Heart left ventricle (tissue), 16 donors: Measurements from ENCODE around the gene ATP11C. TPM values are rescaled to one million over a fixed set of nuclear protein-coding genes. Genes with fewer than 3 reads are reported as not detected.

Experiments used
- ATAC-seq, 4 donors: fragments of 200-7000 bp; cut with Tn5 transposase; one replicate each; pipeline ENCODE4 v1.9.1; 2020 to 2022; ENCODE audit warnings: moderate library complexity in 4 of 4, mild to moderate bottlenecking in 3 of 4, moderate number of reproducible peaks in 1 of 4
- DNase-seq, 5 donors: peaks; one replicate each; pipeline ENCODE4 v3.0.0-alpha.2; 2020
- H3K27ac ChIP-seq, 12 donors: fragments of 200-600 bp; sonication (generic) in 4 of 12; one replicate each; pipeline versions ENCODE4 v1.5.0 to v1.8.0; 2016 to 2022; ENCODE audit warnings: mild to moderate bottlenecking in 2 of 12
- H3K27me3 ChIP-seq, 9 donors: fragments of 200-600 bp; sonication (generic) in 2 of 9; one replicate each; pipeline versions ENCODE4 v1.5.1 to v1.8.0; 2016 to 2022; ENCODE audit warnings: mild to moderate bottlenecking in 3 of 9
- H3K36me3 ChIP-seq, 9 donors: fragments of 200-600 bp; sonication (generic) in 2 of 9; one replicate each; pipeline versions ENCODE4 v1.5.0 to v1.8.0; 2018 to 2022; ENCODE audit warnings: mild to moderate bottlenecking in 2 of 9
- H3K4me1 ChIP-seq, 12 donors: fragments of 200-600 bp; sonication (generic) in 4 of 12; one replicate each; pipeline versions ENCODE4 v1.5.0 to v1.8.0; 2016 to 2022; ENCODE audit warnings: mild to moderate bottlenecking in 3 of 12
- H3K4me3 ChIP-seq, 12 donors: fragments of 200-600 bp; sonication (generic) in 4 of 12; one replicate each; pipeline versions ENCODE4 v1.5.0 to v1.8.0; 2017 to 2022; ENCODE audit warnings: mild to moderate bottlenecking in 9 of 12, moderate library complexity in 4 of 12
- H3K9me3 ChIP-seq, 12 donors: fragments of 200-600 bp; sonication (generic) in 4 of 12; one replicate each; pipeline versions ENCODE4 v1.5.0 to v1.8.0; 2016 to 2022; ENCODE audit warnings: mild to moderate bottlenecking in 1 of 12
- CTCF ChIP-seq, 12 donors: fragments of 200-600 bp; sonication (generic) in 4 of 12; IDR thresholded peaks; one replicate each; pipeline versions ENCODE4 v1.5.0 to v1.8.0; 2018 to 2022; ENCODE audit warnings: antibody characterized with exemption in 12 of 12, mild to moderate bottlenecking in 5 of 12
- POLR2A ChIP-seq, 2 donors: fragments of 450-650 bp; IDR thresholded peaks; one replicate each; pipeline ENCODE4 v1.6.1; 2017; ENCODE audit warnings: antibody characterized with exemption in 2 of 2, mild to moderate bottlenecking in 2 of 2, moderate library complexity in 2 of 2
- WGBS, 4 donors: extraction: QIAGEN DNeasy Blood & Tissue Kit in 2 of 4; methylation state at CpG; one replicate each; pipeline versions ENCODE4 v1.1.5 to v1.1.7; 2013 to 2018; 5-methylcytosine and 5-hydroxymethylcytosine counted together
- intact Hi-C, 10 donors: fragments of 100-400 bp; cut with DNase I; formaldehyde crosslinking; loops; one replicate each; pipeline versions ENCODE4 v1.11.1 to v1.14.2; 2022
- polyA plus RNA-seq, 2 donors: library from polyadenylated mRNA; stranded (reverse); fragments of 200-250 nt; gene quantifications; one replicate each; pipeline ENCODE4 v1.2.3, GENCODE V29; 2013
- total RNA-seq, 9 donors: library from RNA; depleted of rRNA in 2 of 9; stranded (reverse); fragments of >200 nt in 2 of 9; fragmentation: NEBNext Ultra II Directional in 3 of 9; extraction: Animal tissue kit (Norgen Biotek cat#: 25700) in 3 of 9; gene quantifications; one replicate each; pipeline versions ENCODE4 v1.1.0 to v1.2.4, GENCODE V29; 2016 to 2023
- donor health status: ischemic (EF 13 %, LVEDD 7.1; RV severe dilation, severe dysfunction).
- donor health status: healthy with polysubstance abuse.
- donor health status: DM: no; HTN: yes; CAD: no.
- donor health status: DM: no; HTN: no; CAD: no.
- donor health status: ischemic (EF 25% LVEDD 6.9; RV normal size, moderate dysfunction).
- donor health status: ischemic (EF 25% LVEDD 5.7; RV mildly dilated, moderate dysfunction).
- donor health status: healthy.
- donor health status: DM: yes; HTN: yes; CAD: no.
- donor health status: ischemic (EF 35%, LVEDD 5.7; RV mildly dilated, moderate dysfunction).
- donor health status: nonischemic (EF 11% LVEDD 7.7; RV severe dilation, severe dysfunction).
- donor health status: DM: yes; HTN: yes; CAD: no.
- donor health status: PGD.
- donor health status: ischemic (EF 29% LVEDD 5.4; RV normal size, mild dysfunction).
- donor health status: nonischemic (EF 23%, LVEDD 6.1; RV moderate dilation, normal function).

The ATP11C gene
- total and polyA plus RNA-seq, 11 donors = 1.1 to 10.2 (median 3.9) TPM

- no peaks in the 10 kb centered on the region for H3K9me3 ChIP-seq
- no peaks in the 10 kb centered on the region for H3K27me3 ChIP-seq
- intact Hi-C loops = no loop called here
- TF ChIP-seq POLR2A (IDR thresholded peaks at IDR 0.05) (no peak), CTCF (IDR thresholded peaks at IDR 0.05) (no peak)
- H3K27ac ChIP-seq = no peak overlapping the region
- H3K4me3 ChIP-seq = no peak overlapping the region
- WGBS, 4 donors = 70 to 92% (median 85%) methylated on average over 3 of the region's 3 CpGs
- peaks cover 0 to 11% (median 0%) of the 10 kb centered on the region in 12 donors for H3K4me1 ChIP-seq
- DNase-seq (no peak), ATAC-seq (no peak)
- H3K36me3 ChIP-seq = no peaks in the 10 kb centered on the region
Measured at GRCh38 chrX:139890991-139891700, 41.7 kb downstream of the ATP11C start.

- intact Hi-C loops = loop anchor here in 1 of 10 donors (10.0 kb wide), 1 partner anchor 55 kb away; no protein-coding TSS in a partner anchor
- H3K27me3 ChIP-seq = no peaks in the 10 kb centered on the region
- TF ChIP-seq CTCF (IDR thresholded peaks at IDR 0.05) (no peak), POLR2A (IDR thresholded peaks at IDR 0.05) (no peak)
- ATAC-seq = no peak
- peaks cover 0 to 11% (median 0%) of the 10 kb centered on the region in 12 donors for H3K4me1 ChIP-seq
- H3K36me3 ChIP-seq = no peaks in the 10 kb centered on the region
- 40 to 87% (median 60%) methylated on average over 1 of the region's 1 CpG for WGBS, 4 donors
- no peak for DNase-seq
- H3K4me3 ChIP-seq = no peak overlapping the region
- H3K9me3 ChIP-seq = no peaks in the 10 kb centered on the region
- no peak overlapping the region for H3K27ac ChIP-seq
Measured at GRCh38 chrX:139889760-139890159, 43.1 kb downstream of the ATP11C start.

- Histone ChIP-seq H3K36me3 (no peaks in the 10 kb centered on the region), H3K27me3 (peaks cover 0 to 3% (median 0%) of the 10 kb centered on the region in 9 donors), H3K4me3 (no peak overlapping the region), H3K9me3 (no peaks in the 10 kb centered on the region), H3K4me1 (peaks cover 0 to 20% (median 5%) of the 10 kb centered on the region in 12 donors), H3K27ac (no peak overlapping the region)
- intact Hi-C loops = loop anchor here in 1 of 10 donors (10.0 kb wide), 1 partner anchor 49 kb away; no protein-coding TSS in a partner anchor
- ATAC-seq = no peak
- TF ChIP-seq POLR2A (IDR thresholded peaks at IDR 0.05) (no peak), CTCF (IDR thresholded peaks at IDR 0.05) (no peak)
- 53 to 95% (median 79%) methylated on average over 1 of the region's 1 CpG for WGBS, 4 donors
- DNase-seq = no peak
Measured at GRCh38 chrX:139883984-139884383, 48.9 kb downstream of the ATP11C start.

GRCh38 chrX:139882299-139882698 is 50.6 kb downstream of the ATP11C start:
- H3K4me3 ChIP-seq = no peak overlapping the region
- intact Hi-C loops = loop anchor here in 1 of 10 donors (10.0 kb wide), 1 partner anchor 47 kb away; no protein-coding TSS in a partner anchor
- H3K4me1 ChIP-seq = peaks cover 0 to 20% (median 5%) of the 10 kb centered on the region in 12 donors
- no peaks in the 10 kb centered on the region for H3K36me3 ChIP-seq
- WGBS, 4 donors = 22 to 68% (median 37%) methylated on average over 2 of the region's 2 CpGs
- ATAC-seq (no peak), DNase-seq (no peak)
- H3K27ac ChIP-seq = peak overlapping the region in 7 of 12 donors; percentile 34 to 71 (median 63)
- H3K9me3 ChIP-seq = no peaks in the 10 kb centered on the region
- TF ChIP-seq POLR2A (IDR thresholded peaks at IDR 0.05) = no peak
- peaks cover 0 to 3% (median 0%) of the 10 kb centered on the region in 9 donors for H3K27me3 ChIP-seq
